ENCODE results near the gene TLE7. TPM values are rescaled to one million over a fixed set of nuclear protein-coding genes. Genes with fewer than 3 reads are reported as not detected.

TLE7 gene
- total and polyA plus RNA-seq, 2 donors (not counting 1 experiment from before 2014, with no cell fraction given) = not detected

DNA sequence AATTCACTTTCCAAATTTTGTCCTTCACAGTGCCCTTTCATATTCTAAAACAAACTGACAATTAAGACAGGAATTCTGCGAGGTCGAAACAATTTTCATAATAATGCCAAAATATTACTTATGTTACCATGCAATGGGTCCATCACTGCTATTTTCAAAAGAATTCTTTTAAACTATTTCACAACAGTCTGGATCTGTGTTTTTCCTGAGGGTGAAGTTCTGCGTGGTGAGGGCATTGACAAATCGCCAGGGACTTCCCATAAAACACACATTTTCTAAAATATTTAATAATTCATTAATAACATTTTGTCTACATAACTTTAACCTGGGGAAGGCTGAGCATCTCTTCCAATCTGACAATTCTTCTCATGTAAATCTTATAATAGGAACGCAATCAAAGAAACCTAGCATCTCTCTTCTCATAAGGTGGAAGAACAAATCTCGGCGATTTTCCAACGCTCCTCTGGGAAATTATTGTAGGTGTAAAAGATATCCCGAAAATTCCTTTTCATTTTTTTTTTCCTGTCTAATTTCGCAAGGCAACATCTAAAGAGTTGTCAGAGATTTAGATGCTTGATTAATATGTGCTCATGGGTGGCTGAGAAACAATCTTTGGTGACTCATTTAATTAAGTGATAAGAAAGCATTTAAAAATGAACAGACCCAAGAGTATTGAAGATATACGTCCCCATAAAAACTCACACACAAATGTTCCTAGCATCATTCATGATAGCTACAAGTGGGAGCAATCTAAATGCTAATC is 41.9 kb downstream of the TLE7 start:
- no peak overlapping the region for H2AFZ ChIP-seq (ENCODE audit: low read length)

DNA sequence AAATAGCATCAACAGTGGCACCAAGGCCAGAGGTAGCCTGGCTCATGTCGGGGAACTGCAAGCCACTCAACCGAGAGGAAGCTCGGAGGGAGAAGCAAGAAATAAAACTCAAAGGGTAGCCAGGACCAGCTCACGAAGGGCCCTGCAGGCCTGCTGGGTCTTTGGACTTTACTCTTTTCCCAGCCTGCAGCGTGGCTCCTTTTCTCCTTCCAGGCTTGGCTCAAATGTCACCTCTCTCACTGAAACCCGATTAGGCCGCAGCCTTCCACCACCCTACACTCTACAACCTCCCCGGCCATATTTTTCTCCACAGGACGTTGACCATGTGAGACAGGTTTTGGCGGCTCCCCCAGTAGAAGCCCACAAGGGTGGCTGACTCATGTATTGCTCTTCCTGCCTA is 45.3 kb downstream of the TLE7 start:
- H3K4me2 ChIP-seq (ENCODE audit: extremely low read depth, insufficient read depth, low read length) = no peak overlapping the region
- H3K27ac ChIP-seq (ENCODE audit: insufficient read depth, low read length) = no peak overlapping the region
- no peak for DNase-seq (ENCODE audit: low read depth in 2 of 2)
- no peak overlapping the region for H2AFZ ChIP-seq (ENCODE audit: low read length)
- no peaks in the 10 kb centered on the region for H3K9me3 ChIP-seq (ENCODE audit: control insufficient read depth, insufficient read depth, low read depth, low read length)
- H3K79me2 ChIP-seq (ENCODE audit: control insufficient read depth, insufficient read depth, low read length) = no peaks in the 10 kb centered on the region
- no peaks in the 10 kb centered on the region for H3K4me1 ChIP-seq (ENCODE audit: control insufficient read depth, extremely low read depth, insufficient read depth, low read length)
- H4K20me1 ChIP-seq (ENCODE audit: control insufficient read depth, extremely low read depth, insufficient read depth, low read length) = no peaks in the 10 kb centered on the region
- TF ChIP-seq EZH2 (IDR thresholded peaks at IDR 0.05; ENCODE audit: low read length, missing control alignments) = no peak
- TF ChIP-seq, protein P1, sequence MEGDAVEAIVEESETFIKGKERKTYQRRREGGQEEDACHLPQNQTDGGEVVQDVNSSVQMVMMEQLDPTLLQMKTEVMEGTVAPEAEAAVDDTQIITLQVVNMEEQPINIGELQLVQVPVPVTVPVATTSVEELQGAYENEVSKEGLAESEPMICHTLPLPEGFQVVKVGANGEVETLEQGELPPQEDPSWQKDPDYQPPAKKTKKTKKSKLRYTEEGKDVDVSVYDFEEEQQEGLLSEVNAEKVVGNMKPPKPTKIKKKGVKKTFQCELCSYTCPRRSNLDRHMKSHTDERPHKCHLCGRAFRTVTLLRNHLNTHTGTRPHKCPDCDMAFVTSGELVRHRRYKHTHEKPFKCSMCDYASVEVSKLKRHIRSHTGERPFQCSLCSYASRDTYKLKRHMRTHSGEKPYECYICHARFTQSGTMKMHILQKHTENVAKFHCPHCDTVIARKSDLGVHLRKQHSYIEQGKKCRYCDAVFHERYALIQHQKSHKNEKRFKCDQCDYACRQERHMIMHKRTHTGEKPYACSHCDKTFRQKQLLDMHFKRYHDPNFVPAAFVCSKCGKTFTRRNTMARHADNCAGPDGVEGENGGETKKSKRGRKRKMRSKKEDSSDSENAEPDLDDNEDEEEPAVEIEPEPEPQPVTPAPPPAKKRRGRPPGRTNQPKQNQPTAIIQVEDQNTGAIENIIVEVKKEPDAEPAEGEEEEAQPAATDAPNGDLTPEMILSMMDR (conservative IDR thresholded peaks at IDR 0.05 in 1 of 2, IDR thresholded peaks at IDR 0.05 in 1 of 2; ENCODE audit: low read depth in 1 of 2, low read length in 2 of 2) = no peak
- H3K9ac ChIP-seq (ENCODE audit: insufficient read depth, low read length) = no peak overlapping the region
- H3K4me3 ChIP-seq (replicated peaks in 1 of 4; ENCODE audit: control extremely low read depth in 1 of 4, insufficient read depth in 1 of 4, low read depth in 3 of 4, low read length in 4 of 4) = no peak overlapping the region
- no peaks in the 10 kb centered on the region for H3K36me3 ChIP-seq (ENCODE audit: control insufficient read depth, insufficient read depth, low read length)
- no peaks in the 10 kb centered on the region for H3K27me3 ChIP-seq (ENCODE audit: control insufficient read depth, insufficient read depth, low read length)

More for the DNA sequence above, 41.9 kb downstream of the TLE7 start:
- no peak overlapping the region for H3K27ac ChIP-seq (ENCODE audit: insufficient read depth, low read length)
- H3K36me3 ChIP-seq (ENCODE audit: control insufficient read depth, insufficient read depth, low read length) = no peaks in the 10 kb centered on the region
- no peak overlapping the region for H3K4me2 ChIP-seq (ENCODE audit: extremely low read depth, insufficient read depth, low read length)
- no peak overlapping the region for H3K4me3 ChIP-seq (replicated peaks in 1 of 4; ENCODE audit: control extremely low read depth in 1 of 4, insufficient read depth in 1 of 4, low read depth in 3 of 4, low read length in 4 of 4)
- H3K9ac ChIP-seq (ENCODE audit: insufficient read depth, low read length) = no peak overlapping the region
- H3K9me3 ChIP-seq (ENCODE audit: control insufficient read depth, insufficient read depth, low read depth, low read length) = no peaks in the 10 kb centered on the region
- H3K4me1 ChIP-seq (ENCODE audit: control insufficient read depth, extremely low read depth, insufficient read depth, low read length) = no peaks in the 10 kb centered on the region
- no peaks in the 10 kb centered on the region for H4K20me1 ChIP-seq (ENCODE audit: control insufficient read depth, extremely low read depth, insufficient read depth, low read length)
- no peak for DNase-seq (ENCODE audit: low read depth in 2 of 2)
- TF ChIP-seq, protein P1 (conservative IDR thresholded peaks at IDR 0.05 in 1 of 2, IDR thresholded peaks at IDR 0.05 in 1 of 2; ENCODE audit: low read depth in 1 of 2, low read length in 2 of 2) = no peak
- TF ChIP-seq EZH2 (IDR thresholded peaks at IDR 0.05; ENCODE audit: low read length, missing control alignments) = no peak
- H3K27me3 ChIP-seq (ENCODE audit: control insufficient read depth, insufficient read depth, low read length) = no peaks in the 10 kb centered on the region
- no peaks in the 10 kb centered on the region for H3K79me2 ChIP-seq (ENCODE audit: control insufficient read depth, insufficient read depth, low read length)

DNA sequence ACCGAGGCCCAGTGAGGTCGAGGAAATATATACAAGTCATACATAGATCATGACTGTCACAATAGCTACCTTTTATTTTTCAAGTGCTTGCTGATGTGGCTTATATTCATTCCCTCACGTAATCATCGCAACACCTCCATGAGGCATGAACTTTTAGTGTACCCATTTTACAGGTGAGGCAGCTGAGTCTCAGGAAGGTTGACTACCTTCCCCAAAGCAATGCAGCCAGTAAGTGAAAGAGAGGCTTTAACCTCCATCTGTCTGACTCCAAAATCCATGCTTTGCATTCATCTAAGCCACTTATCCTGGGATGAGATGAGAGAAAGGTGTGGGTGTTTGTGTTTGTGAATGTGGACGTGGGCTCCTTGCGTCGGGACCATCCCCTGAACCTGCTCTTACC is 52.5 kb downstream of the TLE7 start:
- no peak overlapping the region for H3K4me2 ChIP-seq (ENCODE audit: extremely low read depth, insufficient read depth, low read length)
- no peak overlapping the region for H3K4me3 ChIP-seq (replicated peaks in 1 of 4; ENCODE audit: control extremely low read depth in 1 of 4, insufficient read depth in 1 of 4, low read depth in 3 of 4, low read length in 4 of 4)
- no peaks in the 10 kb centered on the region for H3K27me3 ChIP-seq (ENCODE audit: control insufficient read depth, insufficient read depth, low read length)
- H4K20me1 ChIP-seq (ENCODE audit: control insufficient read depth, extremely low read depth, insufficient read depth, low read length) = no peaks in the 10 kb centered on the region
- H3K9me3 ChIP-seq (ENCODE audit: control insufficient read depth, insufficient read depth, low read depth, low read length) = no peaks in the 10 kb centered on the region
- H3K27ac ChIP-seq (ENCODE audit: insufficient read depth, low read length) = no peak overlapping the region
- H3K9ac ChIP-seq (ENCODE audit: insufficient read depth, low read length) = no peak overlapping the region
- H3K4me1 ChIP-seq (ENCODE audit: control insufficient read depth, extremely low read depth, insufficient read depth, low read length) = no peaks in the 10 kb centered on the region
- no peak for DNase-seq (ENCODE audit: low read depth in 2 of 2)
- H2AFZ ChIP-seq (ENCODE audit: low read length) = no peak overlapping the region
- TF ChIP-seq EZH2 (IDR thresholded peaks at IDR 0.05; ENCODE audit: low read length, missing control alignments) = no peak
- TF ChIP-seq, protein P1 (conservative IDR thresholded peaks at IDR 0.05 in 1 of 2, IDR thresholded peaks at IDR 0.05 in 1 of 2; ENCODE audit: low read depth in 1 of 2, low read length in 2 of 2) = no peak
- no peaks in the 10 kb centered on the region for H3K79me2 ChIP-seq (ENCODE audit: control insufficient read depth, insufficient read depth, low read length)
- no peaks in the 10 kb centered on the region for H3K36me3 ChIP-seq (ENCODE audit: control insufficient read depth, insufficient read depth, low read length)
